HEK293 (cell line): ENCODE results near the gene COQ8B.

Source experiments
- OVOL3 ChIP-seq: fragments of 450-650 bp; formaldehyde crosslinking; IDR thresholded peaks from 2 replicates; pipeline ENCODE4 v1.5.1; 2016; ENCODE audit warnings: missing biosample characterization, missing genetic modification characterization
- WT1 ChIP-seq: fragments of 450-650 bp; formaldehyde crosslinking; IDR thresholded peaks from 2 replicates; pipeline ENCODE4 v1.5.1; 2016; ENCODE audit warnings: missing biosample characterization, missing genetic modification characterization
- YY2 ChIP-seq: fragments of 450-650 bp; formaldehyde crosslinking; IDR thresholded peaks from 2 replicates; pipeline ENCODE4 v1.5.1; 2016; ENCODE audit warnings: missing biosample characterization, missing genetic modification characterization
- ZBTB17 ChIP-seq: fragments of 450-650 bp; formaldehyde crosslinking; IDR thresholded peaks from 2 replicates; pipeline ENCODE4 v1.5.1; 2016; ENCODE audit warnings: missing biosample characterization, missing genetic modification characterization
- ZBTB7A ChIP-seq: fragments of 450-650 bp; formaldehyde crosslinking; IDR thresholded peaks from 2 replicates; pipeline ENCODE4 v1.5.1; 2016; ENCODE audit warnings: low read depth, missing biosample characterization, missing genetic modification characterization
- ZNF10 ChIP-seq: fragments of 450-650 bp; formaldehyde crosslinking; IDR thresholded peaks from 2 replicates; pipeline ENCODE4 v1.5.1; 2017; ENCODE audit warnings: missing biosample characterization, missing genetic modification characterization
- ZNF112 ChIP-seq: fragments of 450-650 bp; formaldehyde crosslinking; IDR thresholded peaks from 2 replicates; pipeline ENCODE4 v1.5.0; 2017; ENCODE audit warnings: missing biosample characterization, missing genetic modification characterization
- ZNF211 ChIP-seq: fragments of 450-650 bp; formaldehyde crosslinking; IDR thresholded peaks from 2 replicates; pipeline ENCODE4 v1.5.1; 2016; ENCODE audit warnings: low read depth, missing biosample characterization, missing genetic modification characterization
- ZNF311 ChIP-seq: fragments of 450-650 bp; formaldehyde crosslinking; IDR thresholded peaks from 2 replicates; pipeline ENCODE4 v1.5.1; 2017; ENCODE audit warnings: missing biosample characterization, missing genetic modification characterization, borderline replicate concordance
- ZNF335 ChIP-seq: fragments of 450-650 bp; formaldehyde crosslinking; conservative IDR thresholded peaks from 2 replicates; pipeline ENCODE4 v1.5.1; 2016; ENCODE audit warnings: missing biosample characterization, missing genetic modification characterization
- ZNF416 ChIP-seq: fragments of 450-650 bp; formaldehyde crosslinking; IDR thresholded peaks from 2 replicates; pipeline ENCODE4 v1.5.1; 2016; ENCODE audit warnings: missing biosample characterization, missing genetic modification characterization
- ZNF48 ChIP-seq: fragments of 450-650 bp; formaldehyde crosslinking; IDR thresholded peaks from 2 replicates; pipeline ENCODE4 v1.5.1; 2016; ENCODE audit warnings: missing biosample characterization, missing genetic modification characterization
- ZNF610 ChIP-seq: fragments of 450-650 bp; formaldehyde crosslinking; IDR thresholded peaks from 2 replicates; pipeline ENCODE4 v1.5.1; 2016; ENCODE audit warnings: missing biosample characterization, missing genetic modification characterization, borderline replicate concordance
- ZNF670 ChIP-seq: fragments of 450-650 bp; formaldehyde crosslinking; IDR thresholded peaks from 2 replicates; pipeline ENCODE4 v1.5.1; 2016; ENCODE audit warnings: missing biosample characterization, missing genetic modification characterization, low read depth
- ZNF76 ChIP-seq: fragments of 450-650 bp; formaldehyde crosslinking; IDR thresholded peaks from 2 replicates; pipeline ENCODE4; 2016; ENCODE audit warnings: low read depth, missing biosample characterization, missing genetic modification characterization, borderline replicate concordance
- ZNF776 ChIP-seq: fragments of 450-650 bp; formaldehyde crosslinking; IDR thresholded peaks from 2 replicates; pipeline ENCODE4 v1.5.0; 2017; ENCODE audit warnings: missing biosample characterization, missing genetic modification characterization, borderline replicate concordance
- ZNF777 ChIP-seq: fragments of 450-650 bp; formaldehyde crosslinking; IDR thresholded peaks from 2 replicates; pipeline ENCODE4 v1.5.1; 2017; ENCODE audit warnings: missing biosample characterization, missing genetic modification characterization, borderline replicate concordance
- ZNF785 ChIP-seq: fragments of 450-650 bp; formaldehyde crosslinking; IDR thresholded peaks from 2 replicates; pipeline ENCODE4 v1.5.1; 2016; ENCODE audit warnings: missing biosample characterization, missing genetic modification characterization
- TF ChIP-seq, protein P1 (sequence below): fragments of 450-650 bp; formaldehyde crosslinking; IDR thresholded peaks from 2 replicates; pipeline ENCODE4 v1.5.1; 2016; ENCODE audit warnings: missing biosample characterization, missing genetic modification characterization, low read depth
- TF ChIP-seq, protein P2 (sequence below): fragments of 450-650 bp; formaldehyde crosslinking; IDR thresholded peaks from 2 replicates; pipeline ENCODE4 v1.5.1; 2016; ENCODE audit warnings: missing biosample characterization, missing genetic modification characterization, borderline replicate concordance
- TF ChIP-seq, protein P3 (sequence below): fragments of 450-650 bp; formaldehyde crosslinking; IDR thresholded peaks from 2 replicates; pipeline ENCODE4 v1.5.1; 2016; ENCODE audit warnings: missing biosample characterization, missing genetic modification characterization
- TF ChIP-seq, protein P4 (sequence below): fragments of 450-650 bp; formaldehyde crosslinking; IDR thresholded peaks from 2 replicates; pipeline ENCODE4 v1.5.1; 2016; ENCODE audit warnings: missing biosample characterization, missing genetic modification characterization
- TF ChIP-seq, protein P5 (sequence below): fragments of 450-650 bp; formaldehyde crosslinking; IDR thresholded peaks from 2 replicates; pipeline ENCODE4 v1.5.1; 2016; ENCODE audit warnings: missing biosample characterization, missing genetic modification characterization
- TF ChIP-seq, protein P6 (sequence below): fragments of 450-650 bp; formaldehyde crosslinking; IDR thresholded peaks from 2 replicates; pipeline ENCODE4 v1.5.1; 2017; ENCODE audit warnings: missing biosample characterization, mild to moderate bottlenecking, missing genetic modification characterization, moderate library complexity

The COQ8B gene

DNA sequence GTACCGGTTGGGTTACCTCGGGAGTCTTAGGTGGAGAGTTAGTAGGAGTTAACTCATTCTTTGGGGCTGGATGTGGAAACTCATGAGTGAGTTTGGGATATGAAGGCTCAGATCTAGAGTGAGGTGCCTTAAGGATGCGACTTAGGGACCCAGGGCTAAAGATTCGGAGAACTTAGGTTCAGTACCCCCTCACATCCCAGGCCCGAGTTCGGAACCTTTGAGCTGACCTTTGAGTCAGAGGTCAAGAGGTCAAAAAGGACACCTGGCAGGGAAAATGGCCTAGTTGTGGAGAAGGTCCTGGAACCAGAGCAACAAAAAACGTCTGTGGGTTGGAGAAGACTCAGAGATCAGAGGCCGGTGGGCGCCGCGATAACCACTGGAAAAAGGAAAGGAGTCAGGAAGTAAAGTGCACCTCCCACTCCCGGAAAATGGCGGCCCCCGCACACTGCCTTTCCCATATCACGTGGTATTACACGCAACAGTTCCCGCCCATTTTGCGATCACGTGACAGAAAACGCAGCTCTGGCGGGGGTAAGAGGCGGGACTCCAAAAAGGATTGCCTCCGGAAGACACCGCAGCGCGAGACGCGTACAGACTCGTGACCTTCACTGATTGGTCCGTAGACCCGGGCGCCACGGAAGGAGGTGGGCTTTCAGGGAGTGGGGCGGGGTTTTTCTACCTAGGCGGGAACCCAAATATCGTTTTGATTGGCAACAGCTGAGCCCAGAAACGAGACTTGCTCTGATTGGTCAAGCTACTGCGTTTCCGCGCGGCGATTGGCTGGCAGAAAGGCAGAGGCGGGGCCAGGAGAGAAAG is 33.6 kb upstream of the COQ8B start, which contains the start of gene ACTMAP (continued):
- TF ChIP-seq, protein P1, sequence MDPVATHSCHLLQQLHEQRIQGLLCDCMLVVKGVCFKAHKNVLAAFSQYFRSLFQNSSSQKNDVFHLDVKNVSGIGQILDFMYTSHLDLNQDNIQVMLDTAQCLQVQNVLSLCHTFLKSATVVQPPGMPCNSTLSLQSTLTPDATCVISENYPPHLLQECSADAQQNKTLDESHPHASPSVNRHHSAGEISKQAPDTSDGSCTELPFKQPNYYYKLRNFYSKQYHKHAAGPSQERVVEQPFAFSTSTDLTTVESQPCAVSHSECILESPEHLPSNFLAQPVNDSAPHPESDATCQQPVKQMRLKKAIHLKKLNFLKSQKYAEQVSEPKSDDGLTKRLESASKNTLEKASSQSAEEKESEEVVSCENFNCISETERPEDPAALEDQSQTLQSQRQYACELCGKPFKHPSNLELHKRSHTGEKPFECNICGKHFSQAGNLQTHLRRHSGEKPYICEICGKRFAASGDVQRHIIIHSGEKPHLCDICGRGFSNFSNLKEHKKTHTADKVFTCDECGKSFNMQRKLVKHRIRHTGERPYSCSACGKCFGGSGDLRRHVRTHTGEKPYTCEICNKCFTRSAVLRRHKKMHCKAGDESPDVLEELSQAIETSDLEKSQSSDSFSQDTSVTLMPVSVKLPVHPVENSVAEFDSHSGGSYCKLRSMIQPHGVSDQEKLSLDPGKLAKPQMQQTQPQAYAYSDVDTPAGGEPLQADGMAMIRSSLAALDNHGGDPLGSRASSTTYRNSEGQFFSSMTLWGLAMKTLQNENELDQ, result no peak
- TF ChIP-seq WT1 (peak; percentile 83), ZNF670 (tag by site-specific recombination) (no peak), ZNF48 (no peak), ZNF10 (tag by site-specific recombination) (no peak), ZBTB7A (tag by site-specific recombination) (peak; percentile 99), ZNF112 (no peak), ZNF416 (no peak), ZNF335 (tag by site-specific recombination) (no peak), ZNF610 (tag by site-specific recombination) (peak; percentile 91), ZNF311 (tag by site-specific recombination) (no peak), ZNF777 (tag by site-specific recombination) (no peak), OVOL3 (tag by site-specific recombination) (peak; percentile 83), ZNF776 (tag by site-specific recombination) (no peak), ZNF785 (no peak), YY2 (peak; percentile 99), ZNF211 (tag by site-specific recombination) (no peak), ZBTB17 (tag by site-specific recombination) (peak; percentile 61), ZNF76 (tag by site-specific recombination) (peak; percentile 74; the same call in 1 of the 2 replicates)
- TF ChIP-seq, protein P2, sequence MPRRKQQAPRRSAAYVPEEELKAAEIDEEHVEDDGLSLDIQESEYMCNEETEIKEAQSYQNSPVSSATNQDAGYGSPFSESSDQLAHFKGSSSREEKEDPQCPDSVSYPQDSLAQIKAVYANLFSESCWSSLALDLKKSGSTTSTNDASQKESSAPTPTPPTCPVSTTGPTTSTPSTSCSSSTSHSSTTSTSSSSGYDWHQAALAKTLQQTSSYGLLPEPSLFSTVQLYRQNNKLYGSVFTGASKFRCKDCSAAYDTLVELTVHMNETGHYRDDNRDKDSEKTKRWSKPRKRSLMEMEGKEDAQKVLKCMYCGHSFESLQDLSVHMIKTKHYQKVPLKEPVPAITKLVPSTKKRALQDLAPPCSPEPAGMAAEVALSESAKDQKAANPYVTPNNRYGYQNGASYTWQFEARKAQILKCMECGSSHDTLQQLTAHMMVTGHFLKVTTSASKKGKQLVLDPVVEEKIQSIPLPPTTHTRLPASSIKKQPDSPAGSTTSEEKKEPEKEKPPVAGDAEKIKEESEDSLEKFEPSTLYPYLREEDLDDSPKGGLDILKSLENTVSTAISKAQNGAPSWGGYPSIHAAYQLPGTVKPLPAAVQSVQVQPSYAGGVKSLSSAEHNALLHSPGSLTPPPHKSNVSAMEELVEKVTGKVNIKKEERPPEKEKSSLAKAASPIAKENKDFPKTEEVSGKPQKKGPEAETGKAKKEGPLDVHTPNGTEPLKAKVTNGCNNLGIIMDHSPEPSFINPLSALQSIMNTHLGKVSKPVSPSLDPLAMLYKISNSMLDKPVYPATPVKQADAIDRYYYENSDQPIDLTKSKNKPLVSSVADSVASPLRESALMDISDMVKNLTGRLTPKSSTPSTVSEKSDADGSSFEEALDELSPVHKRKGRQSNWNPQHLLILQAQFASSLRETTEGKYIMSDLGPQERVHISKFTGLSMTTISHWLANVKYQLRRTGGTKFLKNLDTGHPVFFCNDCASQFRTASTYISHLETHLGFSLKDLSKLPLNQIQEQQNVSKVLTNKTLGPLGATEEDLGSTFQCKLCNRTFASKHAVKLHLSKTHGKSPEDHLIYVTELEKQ (tag by site-specific recombination), result peak; percentile 63
- TF ChIP-seq, protein P3, sequence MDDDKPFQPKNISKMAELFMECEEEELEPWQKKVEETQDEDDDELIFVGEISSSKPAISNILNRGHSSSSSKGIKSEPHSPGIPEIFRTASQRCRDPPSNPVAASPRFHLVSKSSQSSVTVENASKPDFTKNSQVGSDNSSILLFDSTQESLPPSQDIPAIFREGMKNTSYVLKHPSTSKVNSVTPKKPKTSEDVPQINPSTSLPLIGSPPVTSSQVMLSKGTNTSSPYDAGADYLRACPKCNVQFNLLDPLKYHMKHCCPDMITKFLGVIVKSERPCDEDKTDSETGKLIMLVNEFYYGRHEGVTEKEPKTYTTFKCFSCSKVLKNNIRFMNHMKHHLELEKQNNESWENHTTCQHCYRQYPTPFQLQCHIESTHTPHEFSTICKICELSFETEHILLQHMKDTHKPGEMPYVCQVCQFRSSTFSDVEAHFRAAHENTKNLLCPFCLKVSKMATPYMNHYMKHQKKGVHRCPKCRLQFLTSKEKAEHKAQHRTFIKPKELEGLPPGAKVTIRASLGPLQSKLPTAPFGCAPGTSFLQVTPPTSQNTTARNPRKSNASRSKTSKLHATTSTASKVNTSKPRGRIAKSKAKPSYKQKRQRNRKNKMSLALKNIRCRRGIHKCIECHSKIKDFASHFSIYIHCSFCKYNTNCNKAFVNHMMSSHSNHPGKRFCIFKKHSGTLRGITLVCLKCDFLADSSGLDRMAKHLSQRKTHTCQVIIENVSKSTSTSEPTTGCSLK (tag by site-specific recombination), result no peak
- TF ChIP-seq, protein P4, sequence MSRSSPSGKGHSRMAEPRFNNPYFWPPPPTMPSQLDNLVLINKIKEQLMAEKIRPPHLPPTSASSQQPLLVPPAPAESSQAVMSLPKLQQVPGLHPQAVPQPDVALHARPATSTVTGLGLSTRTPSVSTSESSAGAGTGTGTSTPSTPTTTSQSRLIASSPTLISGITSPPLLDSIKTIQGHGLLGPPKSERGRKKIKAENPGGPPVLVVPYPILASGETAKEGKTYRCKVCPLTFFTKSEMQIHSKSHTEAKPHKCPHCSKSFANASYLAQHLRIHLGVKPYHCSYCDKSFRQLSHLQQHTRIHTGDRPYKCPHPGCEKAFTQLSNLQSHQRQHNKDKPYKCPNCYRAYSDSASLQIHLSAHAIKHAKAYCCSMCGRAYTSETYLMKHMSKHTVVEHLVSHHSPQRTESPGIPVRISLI (tag by site-specific recombination), result no peak
- TF ChIP-seq, protein P5, sequence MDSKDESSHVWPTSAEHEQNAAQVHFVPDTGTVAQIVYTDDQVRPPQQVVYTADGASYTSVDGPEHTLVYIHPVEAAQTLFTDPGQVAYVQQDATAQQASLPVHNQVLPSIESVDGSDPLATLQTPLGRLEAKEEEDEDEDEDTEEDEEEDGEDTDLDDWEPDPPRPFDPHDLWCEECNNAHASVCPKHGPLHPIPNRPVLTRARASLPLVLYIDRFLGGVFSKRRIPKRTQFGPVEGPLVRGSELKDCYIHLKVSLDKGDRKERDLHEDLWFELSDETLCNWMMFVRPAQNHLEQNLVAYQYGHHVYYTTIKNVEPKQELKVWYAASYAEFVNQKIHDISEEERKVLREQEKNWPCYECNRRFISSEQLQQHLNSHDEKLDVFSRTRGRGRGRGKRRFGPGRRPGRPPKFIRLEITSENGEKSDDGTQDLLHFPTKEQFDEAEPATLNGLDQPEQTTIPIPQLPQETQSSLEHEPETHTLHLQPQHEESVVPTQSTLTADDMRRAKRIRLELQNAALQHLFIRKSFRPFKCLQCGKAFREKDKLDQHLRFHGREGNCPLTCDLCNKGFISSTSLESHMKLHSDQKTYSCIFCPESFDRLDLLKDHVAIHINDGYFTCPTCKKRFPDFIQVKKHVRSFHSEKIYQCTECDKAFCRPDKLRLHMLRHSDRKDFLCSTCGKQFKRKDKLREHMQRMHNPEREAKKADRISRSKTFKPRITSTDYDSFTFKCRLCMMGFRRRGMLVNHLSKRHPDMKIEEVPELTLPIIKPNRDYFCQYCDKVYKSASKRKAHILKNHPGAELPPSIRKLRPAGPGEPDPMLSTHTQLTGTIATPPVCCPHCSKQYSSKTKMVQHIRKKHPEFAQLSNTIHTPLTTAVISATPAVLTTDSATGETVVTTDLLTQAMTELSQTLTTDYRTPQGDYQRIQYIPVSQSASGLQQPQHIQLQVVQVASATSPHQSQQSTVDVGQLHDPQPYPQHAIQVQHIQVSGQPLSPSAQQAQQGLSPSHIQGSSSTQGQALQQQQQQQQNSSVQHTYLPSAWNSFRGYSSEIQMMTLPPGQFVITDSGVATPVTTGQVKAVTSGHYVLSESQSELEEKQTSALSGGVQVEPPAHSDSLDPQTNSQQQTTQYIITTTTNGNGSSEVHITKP (tag by site-specific recombination), result peak; percentile 27
- TF ChIP-seq, protein P6, sequence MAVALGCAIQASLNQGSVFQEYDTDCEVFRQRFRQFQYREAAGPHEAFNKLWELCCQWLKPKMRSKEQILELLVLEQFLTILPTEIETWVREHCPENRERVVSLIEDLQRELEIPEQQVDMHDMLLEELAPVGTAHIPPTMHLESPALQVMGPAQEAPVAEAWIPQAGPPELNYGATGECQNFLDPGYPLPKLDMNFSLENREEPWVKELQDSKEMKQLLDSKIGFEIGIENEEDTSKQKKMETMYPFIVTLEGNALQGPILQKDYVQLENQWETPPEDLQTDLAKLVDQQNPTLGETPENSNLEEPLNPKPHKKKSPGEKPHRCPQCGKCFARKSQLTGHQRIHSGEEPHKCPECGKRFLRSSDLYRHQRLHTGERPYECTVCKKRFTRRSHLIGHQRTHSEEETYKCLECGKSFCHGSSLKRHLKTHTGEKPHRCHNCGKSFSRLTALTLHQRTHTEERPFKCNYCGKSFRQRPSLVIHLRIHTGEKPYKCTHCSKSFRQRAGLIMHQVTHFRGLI (tag by site-specific recombination), result peak; percentile 65; the same call in 1 of the 2 replicates
